ENCODE measurements around the gene BNIP5.

Gene BNIP5

DNA sequence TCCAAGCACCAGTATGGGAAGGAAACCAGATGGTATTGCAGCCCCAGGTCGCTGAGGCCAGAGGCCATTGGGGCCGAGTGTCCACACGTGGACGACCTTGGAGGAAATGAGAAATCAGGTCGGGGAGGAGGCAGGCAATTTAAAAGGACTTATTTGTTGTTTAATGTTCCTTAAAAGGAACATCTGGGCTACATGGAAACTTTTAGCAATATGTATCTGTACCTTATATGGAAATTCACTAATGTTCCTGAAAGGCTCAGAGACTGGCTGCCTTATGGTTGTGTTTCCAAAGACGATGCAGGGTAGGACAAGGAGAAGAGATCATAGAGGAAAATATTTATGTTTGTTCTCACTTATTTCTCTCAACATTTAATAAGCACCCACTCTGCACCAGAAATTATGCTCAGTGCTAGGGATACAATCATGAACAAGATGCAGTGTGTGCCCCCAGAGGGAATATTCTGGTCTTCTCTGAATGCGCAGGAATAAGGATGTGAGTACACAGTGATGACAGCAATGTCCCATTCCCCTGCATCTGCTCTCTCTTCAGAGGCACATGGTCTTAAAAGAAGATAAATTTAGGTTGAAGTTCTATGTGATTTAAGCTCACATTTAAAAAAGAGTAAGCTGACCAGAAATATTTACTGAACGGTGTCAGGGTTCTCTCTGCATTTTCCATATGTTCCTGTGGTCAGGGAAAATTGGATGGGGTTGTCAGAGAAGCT lies 3.4 kb downstream of the BNIP5 start:
- Histone ChIP-seq H3K27me3 (ENCODE audit: insufficient read depth, low read length) (peaks cover 19% of the 10 kb centered on the region), H3K36me3 (ENCODE audit: insufficient read depth, low read length) (no peaks in the 10 kb centered on the region), H3K4me3 (ENCODE audit: low read length) (no peak overlapping the region), H2AFZ (ENCODE audit: low read depth, low read length) (no peak overlapping the region), H3K9me3 (ENCODE audit: low read length) (no peaks in the 10 kb centered on the region), H3K4me1 (ENCODE audit: insufficient read depth, low read length) (peaks cover 13% of the 10 kb centered on the region)

DNA sequence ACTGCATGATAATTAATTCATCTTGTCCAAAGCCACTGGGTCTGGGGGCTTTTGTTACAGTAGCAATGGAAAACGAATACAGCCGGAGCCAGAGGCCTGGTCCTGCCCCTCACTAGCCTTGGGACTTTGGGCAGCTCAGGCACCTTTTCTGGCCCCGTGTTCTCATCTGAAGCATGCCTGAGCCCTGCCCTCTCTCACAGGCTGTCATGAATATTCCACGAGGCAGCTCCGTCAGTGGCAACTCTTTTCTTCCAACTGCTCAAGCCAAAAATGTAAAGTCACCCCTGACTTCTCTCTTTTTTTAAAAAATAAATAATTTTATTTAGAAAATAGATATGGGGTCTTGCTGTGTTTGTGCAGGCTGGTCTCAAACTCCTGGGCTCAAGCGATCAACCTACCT lies 5.3 kb downstream of the BNIP5 start:
- Histone ChIP-seq H3K36me3 (ENCODE audit: insufficient read depth, low read length) (no peaks in the 10 kb centered on the region), H3K4me3 (ENCODE audit: low read length) (no peak overlapping the region), H2AFZ (ENCODE audit: low read depth, low read length) (no peak overlapping the region), H3K27me3 (ENCODE audit: insufficient read depth, low read length) (peaks cover 19% of the 10 kb centered on the region), H3K9me3 (ENCODE audit: low read length) (no peaks in the 10 kb centered on the region), H3K4me1 (ENCODE audit: insufficient read depth, low read length) (peaks cover 30% of the 10 kb centered on the region)

DNA sequence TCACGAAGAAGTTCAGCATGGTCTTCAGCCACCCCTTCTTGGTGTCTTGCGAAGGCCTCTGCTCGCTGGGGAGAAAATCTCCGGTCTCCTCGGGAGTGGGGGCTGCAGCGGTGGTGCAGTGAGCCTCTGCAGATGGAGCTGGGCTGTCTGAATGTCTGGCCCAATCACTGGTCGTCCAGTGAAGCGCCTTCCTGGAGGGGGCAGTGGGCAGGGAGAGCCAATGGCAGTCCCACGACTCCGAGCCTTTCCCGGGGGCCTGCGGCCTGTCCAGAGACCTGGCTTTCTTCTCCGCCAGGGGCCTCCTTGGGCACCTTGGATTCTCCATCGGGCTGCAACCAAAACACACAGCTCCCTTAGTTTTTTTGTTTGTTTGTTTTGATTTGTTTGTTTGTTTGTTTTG lies 6.3 kb downstream of the BNIP5 start:
- no peak overlapping the region for H3K4me3 ChIP-seq (ENCODE audit: low read length)
- H3K9me3 ChIP-seq (ENCODE audit: low read length) = no peaks in the 10 kb centered on the region
- H2AFZ ChIP-seq (ENCODE audit: low read depth, low read length) = no peak overlapping the region
- peaks cover 40% of the 10 kb centered on the region for H3K4me1 ChIP-seq (ENCODE audit: insufficient read depth, low read length)
- peaks cover 15% of the 10 kb centered on the region for H3K27me3 ChIP-seq (ENCODE audit: insufficient read depth, low read length)
- H3K36me3 ChIP-seq (ENCODE audit: insufficient read depth, low read length) = no peaks in the 10 kb centered on the region

DNA sequence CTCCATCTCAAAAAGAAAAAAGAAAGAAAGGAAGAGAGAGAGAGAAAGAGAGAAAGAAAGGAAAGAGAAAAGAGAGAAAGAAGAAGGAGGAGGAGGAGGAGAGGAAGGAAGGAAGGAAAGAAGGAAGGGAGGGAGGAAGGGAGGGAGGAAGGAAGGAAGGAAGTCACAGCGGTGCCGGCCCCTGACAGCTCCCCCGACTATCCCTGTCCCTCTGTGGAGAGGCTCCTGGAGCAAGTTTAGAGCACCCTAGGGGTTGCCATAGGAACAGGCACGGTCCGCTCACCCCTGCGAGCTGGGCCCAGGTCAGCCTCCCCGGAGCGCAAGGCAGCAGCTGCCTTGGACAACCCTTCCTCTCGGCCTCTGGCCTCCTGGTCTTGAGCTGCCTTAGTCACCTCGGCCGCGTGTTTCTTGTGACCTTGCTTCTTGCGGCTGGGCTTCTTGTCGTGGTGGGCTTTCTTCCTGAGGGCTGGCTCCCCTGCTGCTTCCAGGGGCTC lies 6.8 kb downstream of the BNIP5 start:
- Histone ChIP-seq H3K27me3 (ENCODE audit: insufficient read depth, low read length) (peaks cover 11% of the 10 kb centered on the region), H3K4me3 (ENCODE audit: low read length) (no peak overlapping the region), H3K4me1 (ENCODE audit: insufficient read depth, low read length) (peaks cover 42% of the 10 kb centered on the region), H3K9me3 (ENCODE audit: low read length) (no peaks in the 10 kb centered on the region), H3K36me3 (ENCODE audit: insufficient read depth, low read length) (no peaks in the 10 kb centered on the region), H2AFZ (ENCODE audit: low read depth, low read length) (no peak overlapping the region)

GRCh38 chr6:36328600-36328999 lies 8.1 kb downstream of the BNIP5 start:
- Histone ChIP-seq H3K9me3 (ENCODE audit: low read length) (no peaks in the 10 kb centered on the region), H2AFZ (ENCODE audit: low read depth, low read length) (no peak overlapping the region), H3K4me3 (ENCODE audit: low read length) (no peak overlapping the region), H3K27me3 (ENCODE audit: insufficient read depth, low read length) (peaks cover 9% of the 10 kb centered on the region), H3K4me1 (ENCODE audit: insufficient read depth, low read length) (peaks cover 34% of the 10 kb centered on the region), H3K36me3 (ENCODE audit: insufficient read depth, low read length) (no peaks in the 10 kb centered on the region)

- Histone ChIP-seq H3K27me3 (ENCODE audit: insufficient read depth, low read length) (peaks cover 7% of the 10 kb centered on the region), H3K9me3 (ENCODE audit: low read length) (no peaks in the 10 kb centered on the region), H2AFZ (ENCODE audit: low read depth, low read length) (no peak overlapping the region), H3K36me3 (ENCODE audit: insufficient read depth, low read length) (no peaks in the 10 kb centered on the region), H3K4me3 (ENCODE audit: low read length) (no peak overlapping the region), H3K4me1 (ENCODE audit: insufficient read depth, low read length) (peaks cover 37% of the 10 kb centered on the region)
Observed at GRCh38 chr6:36327919-36328236, 8.8 kb downstream of the BNIP5 start.

DNA sequence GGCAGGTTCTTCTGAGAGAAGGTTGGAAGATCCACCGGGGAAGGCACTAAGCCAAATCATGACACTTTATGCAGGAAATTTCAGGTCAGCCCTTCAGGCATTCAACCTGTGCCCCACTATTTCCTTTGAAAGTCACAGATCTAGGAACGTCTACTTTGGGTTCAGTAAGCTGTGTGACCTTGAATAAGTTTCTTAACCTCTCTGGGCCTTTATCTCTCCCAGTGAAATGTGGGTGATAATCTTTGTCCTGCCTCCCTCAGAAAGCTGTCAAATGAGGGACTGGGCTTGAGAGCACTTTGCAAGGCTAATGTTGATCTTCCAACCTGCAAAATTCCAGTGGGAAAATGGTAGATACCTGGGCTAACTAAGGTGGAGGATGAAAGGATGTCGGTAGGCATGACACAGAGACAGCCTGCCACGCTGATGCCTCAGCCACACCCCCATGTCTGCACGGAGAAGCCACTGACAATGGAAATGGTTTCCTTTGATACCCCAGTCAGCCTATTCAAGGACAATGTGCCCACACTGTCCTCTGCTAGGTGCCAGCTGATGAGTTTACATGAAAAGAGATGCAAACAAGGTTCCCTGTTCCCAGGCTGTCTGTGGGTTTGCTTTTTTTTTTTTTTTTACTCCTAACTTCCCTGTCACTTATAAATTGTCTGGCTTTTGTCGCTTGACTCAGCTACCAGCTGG lies 9.3 kb downstream of the BNIP5 start:
- Histone ChIP-seq H3K4me3 (ENCODE audit: low read length) (no peak overlapping the region), H3K9me3 (ENCODE audit: low read length) (no peaks in the 10 kb centered on the region), H2AFZ (ENCODE audit: low read depth, low read length) (no peak overlapping the region), H3K27me3 (ENCODE audit: insufficient read depth, low read length) (peaks cover 7% of the 10 kb centered on the region), H3K4me1 (ENCODE audit: insufficient read depth, low read length) (peaks cover 40% of the 10 kb centered on the region), H3K36me3 (ENCODE audit: insufficient read depth, low read length) (no peaks in the 10 kb centered on the region)

GRCh38 chr6:36326356-36326995 lies 10.2 kb downstream of the BNIP5 start:
- no peaks in the 10 kb centered on the region for H3K36me3 ChIP-seq (ENCODE audit: insufficient read depth, low read length)
- H3K9me3 ChIP-seq (ENCODE audit: low read length) = no peaks in the 10 kb centered on the region
- peaks cover 40% of the 10 kb centered on the region for H3K4me1 ChIP-seq (ENCODE audit: insufficient read depth, low read length)
- H2AFZ ChIP-seq (ENCODE audit: low read depth, low read length) = no peak overlapping the region
- H3K4me3 ChIP-seq (ENCODE audit: low read length) = no peak overlapping the region
- H3K27me3 ChIP-seq (ENCODE audit: insufficient read depth, low read length) = no peaks in the 10 kb centered on the region

- no peaks in the 10 kb centered on the region for H3K27me3 ChIP-seq (ENCODE audit: insufficient read depth, low read length)
- no peaks in the 10 kb centered on the region for H3K36me3 ChIP-seq (ENCODE audit: insufficient read depth, low read length)
- peaks cover 40% of the 10 kb centered on the region for H3K4me1 ChIP-seq (ENCODE audit: insufficient read depth, low read length)
- H3K4me3 ChIP-seq (ENCODE audit: low read length) = no peak overlapping the region
- H3K9me3 ChIP-seq (ENCODE audit: low read length) = no peaks in the 10 kb centered on the region
- H2AFZ ChIP-seq (ENCODE audit: low read depth, low read length) = no peak overlapping the region
Observed at GRCh38 chr6:36324715-36325114, 12.0 kb downstream of the BNIP5 start.

DNA sequence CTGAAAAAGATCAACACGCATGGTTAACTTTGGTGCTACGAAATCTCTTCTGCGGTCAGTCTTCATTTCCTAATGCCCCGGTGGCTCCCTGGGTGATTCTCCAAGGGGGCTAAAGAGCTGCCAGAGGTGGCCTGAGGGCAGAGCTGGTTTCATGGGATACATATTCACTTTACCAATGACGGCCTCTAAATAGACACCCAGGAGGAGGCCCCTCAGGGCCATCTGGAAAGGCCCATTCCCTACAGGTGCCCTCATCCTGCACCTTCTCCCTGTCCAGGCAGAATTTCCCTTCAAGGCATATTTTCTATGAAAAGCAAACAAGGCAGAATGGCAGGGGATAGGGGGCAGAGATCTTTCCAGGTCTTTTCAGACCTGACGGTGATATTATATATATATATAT lies 12.5 kb downstream of the BNIP5 start:
- no peak overlapping the region for H2AFZ ChIP-seq (ENCODE audit: low read depth, low read length)
- H3K27me3 ChIP-seq (ENCODE audit: insufficient read depth, low read length) = no peaks in the 10 kb centered on the region
- no peak overlapping the region for H3K4me3 ChIP-seq (ENCODE audit: low read length)
- peaks cover 40% of the 10 kb centered on the region for H3K4me1 ChIP-seq (ENCODE audit: insufficient read depth, low read length)
- H3K36me3 ChIP-seq (ENCODE audit: insufficient read depth, low read length) = no peaks in the 10 kb centered on the region
- H3K9me3 ChIP-seq (ENCODE audit: low read length) = no peaks in the 10 kb centered on the region

- H3K36me3 ChIP-seq (ENCODE audit: insufficient read depth, low read length) = no peaks in the 10 kb centered on the region
- no peaks in the 10 kb centered on the region for H3K9me3 ChIP-seq (ENCODE audit: low read length)
- H3K4me3 ChIP-seq (ENCODE audit: low read length) = no peak overlapping the region
- no peaks in the 10 kb centered on the region for H3K27me3 ChIP-seq (ENCODE audit: insufficient read depth, low read length)
- no peak overlapping the region for H2AFZ ChIP-seq (ENCODE audit: low read depth, low read length)
- peaks cover 38% of the 10 kb centered on the region for H3K4me1 ChIP-seq (ENCODE audit: insufficient read depth, low read length)
Observed at GRCh38 chr6:36323062-36323461, 13.6 kb downstream of the BNIP5 start.

DNA sequence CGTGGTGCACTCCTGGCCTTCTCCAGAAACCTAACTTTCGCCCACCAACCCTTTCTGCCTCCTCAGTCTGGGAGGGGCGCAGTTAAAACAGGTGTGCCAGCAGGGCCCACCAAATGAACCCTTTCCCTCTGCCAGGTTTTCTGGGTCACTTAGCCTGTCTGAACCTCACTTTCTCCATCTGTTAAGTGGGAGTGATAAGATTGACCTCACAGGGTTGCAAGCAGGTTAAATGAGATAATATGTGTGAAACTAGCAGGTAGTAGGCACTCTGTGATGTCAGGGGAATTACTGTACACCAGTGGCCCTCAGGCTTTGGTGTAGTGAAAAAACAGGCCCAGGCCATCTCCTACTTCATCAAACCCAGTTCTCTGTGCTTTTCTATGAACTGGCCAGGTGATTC lies 14.1 kb downstream of the BNIP5 start:
- Histone ChIP-seq H3K36me3 (ENCODE audit: insufficient read depth, low read length) (no peaks in the 10 kb centered on the region), H3K27me3 (ENCODE audit: insufficient read depth, low read length) (no peaks in the 10 kb centered on the region), H2AFZ (ENCODE audit: low read depth, low read length) (no peak overlapping the region), H3K9me3 (ENCODE audit: low read length) (no peaks in the 10 kb centered on the region), H3K4me1 (ENCODE audit: insufficient read depth, low read length) (peaks cover 34% of the 10 kb centered on the region), H3K4me3 (ENCODE audit: low read length) (no peak overlapping the region)

DNA sequence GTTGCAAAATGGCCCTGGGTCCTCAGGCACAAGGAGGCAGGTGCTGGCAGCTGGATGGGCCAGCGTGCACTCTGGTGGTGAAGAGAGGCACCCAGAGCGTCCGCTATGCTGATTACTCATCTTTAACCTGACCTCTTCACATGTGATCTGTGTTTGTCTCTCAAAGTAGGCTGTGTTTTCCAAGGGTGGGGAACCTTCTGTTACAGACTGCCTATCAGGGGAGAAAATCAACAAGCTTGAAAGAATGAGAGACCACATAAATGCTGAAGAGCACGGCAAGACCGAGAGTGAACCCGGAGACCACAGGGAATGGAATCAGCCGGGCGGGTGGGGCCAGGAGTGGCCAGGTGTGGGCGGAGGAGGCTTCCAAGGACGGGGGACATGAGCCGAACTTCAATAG lies 16.2 kb downstream of the BNIP5 start:
- Histone ChIP-seq H3K4me3 (ENCODE audit: low read length) (no peak overlapping the region), H3K36me3 (ENCODE audit: insufficient read depth, low read length) (no peaks in the 10 kb centered on the region), H3K9me3 (ENCODE audit: low read length) (no peaks in the 10 kb centered on the region), H3K27me3 (ENCODE audit: insufficient read depth, low read length) (no peaks in the 10 kb centered on the region), H2AFZ (ENCODE audit: low read depth, low read length) (no peak overlapping the region), H3K4me1 (ENCODE audit: insufficient read depth, low read length) (peaks cover 13% of the 10 kb centered on the region)

Measured in neuron (in vitro differentiated cells).